AG09309 (cell line): ENCODE data around the gene TBC1D22A.
A peak's percentile ranks its signal among the peaks of the same experiment; 100 is the strongest.

ENCODE experiments used
- DNase-seq: peaks from one replicate; pipeline ENCODE4 v3.0.0-alpha.2; 2010; ENCODE audit warnings: low read depth
- H3K4me3 ChIP-seq: 2 replicates; pipeline ENCODE4 v1.5.1; 2011; ENCODE audit warnings: mild to moderate bottlenecking, low read depth, low read length, moderate library complexity; ENCODE audit not compliant: control insufficient read depth
- CTCF ChIP-seq: IDR thresholded peaks from 2 replicates; pipeline ENCODE4 v1.5.1; 2011; ENCODE audit warnings: mild to moderate bottlenecking, low read depth, low read length, inconsistent platforms; ENCODE audit not compliant: insufficient read depth, control insufficient read depth; ENCODE audit errors: missing control alignments

TBC1D22A gene

GRCh38 chr22:46842606-46843005 is 80.2 kb downstream of the TBC1D22A start:
- DNase-seq: no peak
- H3K4me3 ChIP-seq: no peak overlapping the region
- no peak for TF ChIP-seq CTCF

GRCh38 chr22:46843821-46844255 is 81.4 kb downstream of the TBC1D22A start:
- no peak for DNase-seq
- H3K4me3 ChIP-seq: no peak overlapping the region
- no peak for TF ChIP-seq CTCF

- TF ChIP-seq CTCF: no peak
- no peak for DNase-seq
- H3K4me3 ChIP-seq: no peak overlapping the region
Measured at GRCh38 chr22:46844606-46845210, 82.3 kb downstream of the TBC1D22A start.

GRCh38 chr22:46845296-46846149 is 83.1 kb downstream of the TBC1D22A start:
- no peak overlapping the region for H3K4me3 ChIP-seq
- TF ChIP-seq CTCF: peak; percentile 56
- DNase-seq: no peak

- no peak for DNase-seq
- TF ChIP-seq CTCF: no peak
- H3K4me3 ChIP-seq: no peak overlapping the region
Measured at GRCh38 chr22:46846150-46846831, 83.8 kb downstream of the TBC1D22A start.

- TF ChIP-seq CTCF: no peak
- no peak overlapping the region for H3K4me3 ChIP-seq
- no peak for DNase-seq
Measured at GRCh38 chr22:46846832-46847355, 84.4 kb downstream of the TBC1D22A start.
